Heart right ventricle (tissue), 16 donors: ENCODE measurements around the gene NEU4. TPM values are rescaled to one million over a fixed set of nuclear protein-coding genes. Genes with fewer than 3 reads are reported as not detected.

Source experiments
- ATAC-seq, 8 donors: fragments of 200-7000 bp; cut with Tn5 transposase; one replicate each; pipeline ENCODE4 v1.9.1; 2020; ENCODE audit warnings: mild to moderate bottlenecking in 8 of 8, moderate library complexity in 8 of 8, moderate number of reproducible peaks in 1 of 8
- DNase-seq, 2 donors: peaks; one replicate each; pipeline ENCODE4 v3.0.0-alpha.2; 2020
- H3K27ac ChIP-seq, 10 donors: fragments of 200-600 bp; sonication (generic) in 2 of 10; one replicate each; pipeline versions ENCODE4 v1.5.0 to v1.8.0; 2020 to 2022; ENCODE audit warnings: mild to moderate bottlenecking in 3 of 10
- H3K27me3 ChIP-seq, 7 donors: fragments of 200-600 bp; one replicate each; pipeline ENCODE4 v1.8.0; 2021 to 2022; ENCODE audit warnings: mild to moderate bottlenecking in 2 of 7
- H3K36me3 ChIP-seq, 9 donors: fragments of 200-600 bp; sonication (generic) in 1 of 9; one replicate each; pipeline versions ENCODE4 v1.5.0 to v1.8.0; 2020 to 2022; ENCODE audit warnings: mild to moderate bottlenecking in 2 of 9
- H3K4me1 ChIP-seq, 9 donors: fragments of 200-600 bp; sonication (generic) in 1 of 9; one replicate each; pipeline versions ENCODE4 v1.5.0 to v1.8.0; 2020 to 2022; ENCODE audit warnings: mild to moderate bottlenecking in 4 of 9
- H3K4me3 ChIP-seq, 10 donors: fragments of 200-600 bp; sonication (generic) in 2 of 10; one replicate each; pipeline versions ENCODE4 v1.5.0 to v1.8.0; 2020 to 2022; ENCODE audit warnings: mild to moderate bottlenecking in 7 of 10, moderate library complexity in 2 of 10
- H3K9me3 ChIP-seq, 11 donors: fragments of 200-600 bp in 10 of 11; sonication (generic) in 2 of 11; one replicate each; pipeline versions ENCODE4 v1.5.0 to v1.8.0; 2013 to 2022; ENCODE audit warnings: mild to moderate bottlenecking in 2 of 11, control low read depth in 1 of 11, moderate library complexity in 1 of 11
- CTCF ChIP-seq, 9 donors: fragments of 200-600 bp; sonication (generic) in 2 of 9; IDR thresholded peaks; one replicate each; pipeline versions ENCODE4 v1.5.0 to v1.8.0; 2021 to 2022; ENCODE audit warnings: antibody characterized with exemption in 9 of 9, mild to moderate bottlenecking in 5 of 9, moderate library complexity in 1 of 9
- WGBS, 2 donors: extraction: QIAGEN DNeasy Blood & Tissue Kit; methylation state at CpG; one replicate each; pipeline ENCODE4 v1.1.7; 2013; ENCODE audit warnings: inconsistent platforms in 1 of 2; 5-methylcytosine and 5-hydroxymethylcytosine counted together
- intact Hi-C, 10 donors: fragments of 100-400 bp; cut with DNase I; formaldehyde crosslinking; loops; one replicate each; pipeline versions ENCODE4 v1.11.1 to v1.14.2; 2022
- polyA plus RNA-seq, 2 donors: library from polyadenylated mRNA; stranded (reverse); fragments of 200-250 nt; gene quantifications; one replicate each; pipeline ENCODE4 v1.2.3, GENCODE V29; 2013
- total RNA-seq, 10 donors: library from RNA; stranded (reverse); fragmentation: NEBNext Ultra II Directional in 3 of 10; extraction: Animal tissue kit (Norgen Biotek cat#: 25700) in 3 of 10; gene quantifications; one replicate each; pipeline versions ENCODE4 v1.2.1 to v1.2.4, GENCODE V29; 2021 to 2023
- donor health status: Arrhythmogenic right ventricular cardiomyopathy.
- donor health status: ischemic (EF 13 %, LVEDD 7.1; RV severe dilation, severe dysfunction).
- donor health status: healthy with polysubstance abuse.
- donor health status: DM: no; HTN: yes; CAD: no.
- donor health status: DM: no; HTN: no; CAD: no.
- donor health status: ischemic (EF 25% LVEDD 6.9; RV normal size, moderate dysfunction).
- donor health status: ischemic (EF 25% LVEDD 5.7; RV mildly dilated, moderate dysfunction).
- donor health status: healthy.
- donor health status: DM: yes; HTN: yes; CAD: no.
- donor health status: Ischemic cardiomyopathy.
- donor health status: ischemic (EF 35%, LVEDD 5.7; RV mildly dilated, moderate dysfunction).
- donor health status: nonischemic (EF 11% LVEDD 7.7; RV severe dilation, severe dysfunction).
- donor health status: DM: yes; HTN: yes; CAD: no.
- donor health status: PGD.
- donor health status: ischemic (EF 29% LVEDD 5.4; RV normal size, mild dysfunction).
- donor health status: nonischemic (EF 23%, LVEDD 6.1; RV moderate dilation, normal function).

Gene NEU4
- total and polyA plus RNA-seq, 12 donors, result 0.07 to 1.2 (median 0.46) TPM; not detected in 2

DNA sequence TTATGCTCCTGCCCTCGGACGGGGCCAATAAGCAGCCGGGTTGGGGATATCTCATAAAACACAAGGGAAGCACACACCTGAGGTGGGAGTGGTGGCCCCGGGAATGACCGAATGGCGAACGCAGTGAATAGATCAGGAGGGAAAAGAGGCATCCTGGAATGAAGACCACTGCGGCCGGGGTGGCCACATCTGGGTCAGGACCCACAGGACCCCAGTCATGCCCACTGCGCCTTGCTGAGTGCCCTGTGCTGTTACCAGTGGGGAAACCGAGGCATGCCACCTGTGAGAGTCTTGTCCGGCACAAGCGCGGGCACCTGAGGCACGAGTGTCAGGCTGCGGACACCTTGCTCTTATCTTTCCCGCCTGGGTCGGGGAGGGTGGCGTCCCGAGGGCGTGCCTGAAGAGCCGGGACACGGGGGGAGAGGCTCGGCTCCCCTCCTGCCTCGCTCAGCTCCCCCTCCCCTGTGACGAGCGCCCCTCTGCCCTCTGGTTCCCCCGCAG is 48.1 kb downstream of the NEU4 start:
- Histone ChIP-seq H3K4me3 (peak overlapping the region in 1 of 10 donors; percentile 47), H3K36me3 (no peaks in the 10 kb centered on the region), H3K27ac (peak overlapping the region in 3 of 10 donors; percentile 8 to 92 (median 31)), H3K27me3 (peaks cover 0 to 3% (median 2%) of the 10 kb centered on the region in 7 donors), H3K9me3 (no peaks in the 10 kb centered on the region), H3K4me1 (peaks cover 27 to 45% (median 36%) of the 10 kb centered on the region in 9 donors)
- intact Hi-C loops, result loop anchor here in 1 of 10 donors (10.0 kb wide), 1 partner anchor 122 kb away; the partner anchor contains the start of gene D2HGDH
- TF ChIP-seq CTCF (IDR thresholded peaks at IDR 0.05), result no peak
- peak in 1 of 2 donors; percentile 13 for DNase-seq
- 90 to 93% methylated on average over 27 to 28 of the region's 28 CpGs for WGBS, 2 donors
- ATAC-seq, result no peak

- WGBS, 2 donors, result 83 to 87% methylated on average over 18 of the region's 18 CpGs
- DNase-seq, result no peak
- peak overlapping the region in 5 of 10 donors; percentile 86 to 98 (median 95) for H3K27ac ChIP-seq
Measured at GRCh38 chr2:241857572-241858121, 48.7 kb downstream of the NEU4 start.

DNA sequence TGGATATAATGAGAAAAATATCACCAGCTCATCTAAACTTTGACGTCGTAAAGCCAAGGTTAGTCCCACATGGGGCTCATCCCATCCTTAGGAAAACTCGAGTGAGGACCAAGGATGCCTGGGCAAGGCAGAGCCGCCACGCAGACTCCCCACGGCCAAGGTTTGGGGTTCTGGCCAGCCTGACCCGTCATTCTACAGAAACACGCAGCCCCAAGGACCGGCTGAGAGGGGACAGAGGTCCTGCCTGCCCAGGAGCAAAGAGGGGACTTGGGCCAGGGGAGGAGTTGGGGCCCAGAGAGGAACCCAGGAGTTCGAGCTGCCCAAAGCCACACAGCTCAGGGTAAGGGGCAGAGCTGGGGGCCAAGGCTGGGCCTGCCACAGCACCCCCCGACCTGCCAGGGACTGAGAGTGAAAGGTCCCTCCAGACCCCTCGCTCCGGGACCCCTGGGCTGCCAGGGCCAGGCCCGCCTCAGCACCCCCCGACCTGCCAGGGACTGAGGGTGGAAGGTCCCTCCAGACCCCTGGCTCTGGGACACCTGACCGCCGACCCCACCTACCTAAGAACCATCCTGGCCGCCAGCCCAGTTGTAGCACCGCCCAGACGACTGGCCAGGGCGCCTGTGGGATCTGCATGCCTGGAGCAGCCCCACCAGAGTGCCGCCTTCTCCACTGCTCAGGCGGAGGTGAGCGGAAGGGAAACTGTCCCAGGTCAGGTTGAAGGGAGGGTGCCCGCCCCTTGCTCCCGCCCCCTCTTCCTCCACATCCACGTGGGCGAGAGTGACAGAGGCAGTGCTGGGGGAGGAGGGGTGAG is 49.4 kb downstream of the NEU4 start, which contains the start of gene PDCD1:
Gene PDCD1 (minus strand): TSS at position 689 of the 811 bp plus-strand sequence. CDS start 56 bp downstream, at position 633.
- WGBS, 2 donors, result 69 to 72% methylated on average over 24 to 28 of the region's 28 CpGs
- H3K27ac ChIP-seq, result peak within 1 kb of the TSS; percentile 80 to 98 (median 92)
- no peaks in the 10 kb centered on the region for H3K36me3 ChIP-seq
- peak in 7 of 8 donors; percentile 2 to 26 (median 17) for ATAC-seq
- H3K27me3 ChIP-seq, result peaks cover 0 to 16% (median 14%) of the 10 kb centered on the region in 7 donors
- peaks cover 27 to 46% (median 38%) of the 10 kb centered on the region in 9 donors for H3K4me1 ChIP-seq
- TF ChIP-seq CTCF (IDR thresholded peaks at IDR 0.05), result no peak
- no peaks in the 10 kb centered on the region for H3K9me3 ChIP-seq
- H3K4me3 ChIP-seq, result peak within 1 kb of the TSS in 8 of 10 donors; percentile 27 to 47 (median 42)
- intact Hi-C loops, result loop anchor here in 1 of 10 donors (10.0 kb wide), 1 partner anchor 124 kb away; the partner anchor contains the start of gene D2HGDH
- peak; percentile 25 to 43 for DNase-seq

More at GRCh38 chr2:241857572-241858121, 48.7 kb downstream of the NEU4 start:
- no peaks in the 10 kb centered on the region for H3K9me3 ChIP-seq
- H3K4me3 ChIP-seq, result peak overlapping the region in 1 of 10 donors; percentile 47
- H3K27me3 ChIP-seq, result peaks cover 0 to 8% (median 6%) of the 10 kb centered on the region in 7 donors
- no peaks in the 10 kb centered on the region for H3K36me3 ChIP-seq
- peaks cover 27 to 45% (median 36%) of the 10 kb centered on the region in 9 donors for H3K4me1 ChIP-seq
- ATAC-seq, result no peak
- intact Hi-C loops, result loop anchor here in 1 of 10 donors (10.0 kb wide), 1 partner anchor 123 kb away; the partner anchor contains the start of gene D2HGDH
- TF ChIP-seq CTCF (IDR thresholded peaks at IDR 0.05), result no peak

- no peaks in the 10 kb centered on the region for H3K36me3 ChIP-seq
- no peak for TF ChIP-seq CTCF (IDR thresholded peaks at IDR 0.05)
- ATAC-seq (peak in 6 of 8 donors; percentile 1 to 12 (median 2)), DNase-seq (peak in 1 of 2 donors; percentile 23)
- H3K4me3 ChIP-seq, result peak overlapping the region in 2 of 10 donors; percentile 42 to 47
- H3K27me3 ChIP-seq, result peaks cover 0 to 22% (median 16%) of the 10 kb centered on the region in 7 donors
- H3K9me3 ChIP-seq, result no peaks in the 10 kb centered on the region
- intact Hi-C loops, result loop anchor here in 1 of 10 donors (10.0 kb wide), 1 partner anchor 124 kb away; the partner anchor contains the start of gene D2HGDH
- H3K27ac ChIP-seq, result peak overlapping the region; percentile 80 to 98 (median 92)
- WGBS, 2 donors, result 35 to 40% methylated on average over 8 to 9 of the region's 9 CpGs
- H3K4me1 ChIP-seq, result peaks cover 27 to 47% (median 33%) of the 10 kb centered on the region in 9 donors
Measured at GRCh38 chr2:241859017-241859435, 50.0 kb downstream of the NEU4 start.
